BLaER1 treated with 17β-estradiol and CSF1 and Interleukin-3, amounts not matched to agents 10 nM and 100 nM (cell line): ENCODE data around the gene CEP250.
A peak's percentile ranks its signal among the peaks of the same experiment; 100 is the strongest.
"Not testable (repeated sequence)": the region's sequence is repeated elsewhere in the genome, so short reads cannot be mapped to it uniquely, and the experiment has no call there.

Source experiments
- H3K27ac ChIP-seq, 11 experiments: shearing (Covaris generic); formaldehyde crosslinking; 2 replicates each; pipeline ENCODE4 v1.8.1; 2022
- H3K27me3 ChIP-seq, 11 experiments: shearing (Covaris generic); formaldehyde crosslinking; 2 replicates each; pipeline ENCODE4 v1.8.1; 2022
- H3K36me3 ChIP-seq, 11 experiments: shearing (Covaris generic); formaldehyde crosslinking; 2 replicates each; pipeline ENCODE4 v1.8.1; 2022
- H3K4me1 ChIP-seq, 10 experiments: shearing (Covaris generic); formaldehyde crosslinking; 2 replicates each; pipeline ENCODE4 v1.8.1; 2022
- H3K4me2 ChIP-seq, 11 experiments: shearing (Covaris generic); formaldehyde crosslinking; 2 replicates each; pipeline ENCODE4 v1.8.1; 2022
- H3K4me3 ChIP-seq, 10 experiments: shearing (Covaris generic); formaldehyde crosslinking; 2 replicates each; pipeline ENCODE4 v1.8.1; 2022
- H3K9ac ChIP-seq, 11 experiments: shearing (Covaris generic); formaldehyde crosslinking; 2 replicates each; pipeline ENCODE4 v1.8.1; 2022
- H3K9me3 ChIP-seq, 11 experiments: shearing (Covaris generic); formaldehyde crosslinking; replicated peaks in 1 of 11; 2 replicates each; pipeline ENCODE4 v1.8.1; 2022
- H4K20me1 ChIP-seq, 11 experiments: shearing (Covaris generic); formaldehyde crosslinking; 2 replicates each; pipeline ENCODE4 v1.8.1; 2022
- Cebpa-rat ChIP-seq, 11 experiments: shearing (Covaris generic); IDR thresholded peaks; 2 replicates each; pipeline ENCODE4 v1.8.1; 2022

The CEP250 gene

DNA sequence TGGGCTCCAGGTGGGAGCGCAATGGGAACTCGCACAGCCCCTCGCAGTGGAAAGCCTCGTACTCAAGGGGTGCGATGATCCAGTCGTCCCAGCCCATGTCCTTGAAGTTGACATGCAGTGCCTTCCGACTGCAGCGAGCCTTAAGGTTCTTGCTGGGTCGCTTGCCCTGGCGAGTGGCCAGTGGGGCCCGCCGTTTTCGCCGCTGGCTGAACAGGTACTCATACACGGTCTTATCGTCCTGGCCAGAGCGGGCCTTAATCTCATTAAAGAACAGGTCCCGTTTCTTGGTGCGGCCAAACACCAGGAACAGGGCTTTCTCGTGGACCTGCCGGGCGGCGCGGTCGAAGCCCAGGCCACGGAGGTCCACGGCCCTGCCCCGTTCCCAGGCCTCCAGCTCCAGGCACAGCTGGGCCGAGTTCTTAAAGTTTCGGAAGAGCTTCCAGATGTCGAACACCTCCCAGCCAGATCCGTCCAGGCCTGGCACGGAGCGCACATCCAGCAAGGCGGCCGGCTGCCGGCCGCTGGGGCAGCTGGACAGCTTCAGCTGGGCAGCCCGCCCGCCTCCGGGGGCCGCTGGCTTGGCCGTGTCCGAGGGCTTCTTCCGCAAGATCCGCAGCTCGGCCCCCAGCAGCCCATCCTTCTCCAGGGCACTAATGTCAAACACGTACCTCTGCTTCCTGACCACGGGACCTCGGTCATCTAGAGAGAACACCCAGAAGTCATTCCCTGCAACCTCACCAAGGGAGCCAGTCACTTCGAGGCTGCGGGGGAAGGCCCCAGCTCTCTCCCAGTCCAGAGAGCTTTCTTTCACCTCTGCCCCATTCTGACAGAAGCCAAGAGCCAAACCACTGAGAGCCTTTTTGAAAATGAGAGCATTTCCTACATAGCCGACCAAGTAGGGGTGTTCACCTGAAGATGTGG lies 21.1 kb upstream of the CEP250 start:
- no peak for TF ChIP-seq Cebpa-rat (IDR thresholded peaks at IDR 0.05)
- H3K4me1 ChIP-seq = peaks cover under 1 to 13% (median 3%) of the 10 kb centered on the region in 10 experiments; a peak in 19 of 20 replicates
- H3K36me3 ChIP-seq = no peaks in the 10 kb centered on the region
- no peak overlapping the region for H3K4me2 ChIP-seq
- no peaks in the 10 kb centered on the region for H3K9me3 ChIP-seq
- no peak overlapping the region for H3K4me3 ChIP-seq
- H3K9ac ChIP-seq = no peak overlapping the region
- no peaks in the 10 kb centered on the region for H3K27me3 ChIP-seq
- H4K20me1 ChIP-seq = no peaks in the 10 kb centered on the region
- no peak overlapping the region for H3K27ac ChIP-seq

DNA sequence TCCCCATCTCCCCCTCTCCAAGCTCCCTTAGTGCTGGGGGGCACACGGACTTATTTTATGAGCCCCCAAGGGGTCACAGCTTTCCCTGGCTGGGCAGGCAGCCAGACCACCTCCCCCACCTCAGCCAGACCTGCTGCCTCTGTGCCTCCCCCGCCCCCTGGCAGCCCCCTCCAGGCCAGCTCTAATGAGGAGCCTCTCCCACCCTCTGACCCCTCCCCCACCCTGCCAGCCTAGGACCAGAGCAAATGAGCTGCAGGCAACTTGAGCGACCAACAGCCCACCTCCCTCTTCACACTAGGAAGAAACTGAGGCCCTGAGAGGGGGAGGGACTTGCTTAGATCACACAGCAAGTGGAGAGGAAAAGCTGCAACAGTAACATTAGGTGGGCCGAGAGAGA lies 19.2 kb upstream of the CEP250 start:
- Histone ChIP-seq H3K4me3 (no peak overlapping the region), H3K27ac (no peak overlapping the region), H3K9me3 (no peaks in the 10 kb centered on the region), H4K20me1 (no peaks in the 10 kb centered on the region), H3K27me3 (no peaks in the 10 kb centered on the region), H3K4me1 (peaks cover 0 to 9% (median 0%) of the 10 kb centered on the region in 10 experiments; a peak in 2 of 20 replicates), H3K4me2 (no peak overlapping the region), H3K36me3 (no peaks in the 10 kb centered on the region), H3K9ac (no peak overlapping the region)
- TF ChIP-seq Cebpa-rat (IDR thresholded peaks at IDR 0.05) = no peak

DNA sequence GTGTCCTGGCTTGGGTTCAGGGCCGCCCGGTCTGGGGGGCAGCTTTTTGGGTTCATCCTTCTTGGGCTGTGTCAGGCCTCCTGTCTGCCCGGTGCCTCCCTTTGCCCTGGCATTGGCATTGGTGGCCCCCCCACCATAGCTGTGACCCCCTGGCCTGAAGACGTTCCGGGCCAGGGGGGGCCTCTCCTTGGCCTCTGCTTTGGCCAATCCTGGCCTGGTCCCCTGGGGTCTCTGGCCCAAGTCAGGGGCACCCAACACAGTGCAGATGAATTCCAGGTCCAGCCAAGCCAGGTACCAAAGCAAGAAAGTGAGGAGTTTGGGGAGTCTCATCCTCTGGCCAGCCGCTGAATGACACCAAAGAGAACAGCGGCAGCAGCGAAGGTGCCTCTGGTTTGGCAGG lies 17.8 kb upstream of the CEP250 start:
- Histone ChIP-seq H3K4me3 (no peak overlapping the region), H3K9ac (0 out of 22 replicates have a peak overlapping the region, but pooled peaks of 1 of the 11 experiments have one; percentile 41), H3K4me2 (no peak overlapping the region), H3K27me3 (no peaks in the 10 kb centered on the region), H3K27ac (no peak overlapping the region), H3K36me3 (no peaks in the 10 kb centered on the region), H3K4me1 (peaks cover 0 to 2% (median 0%) of the 10 kb centered on the region in 10 experiments; a peak in 2 of 20 replicates), H4K20me1 (no peaks in the 10 kb centered on the region), H3K9me3 (no peaks in the 10 kb centered on the region)
- TF ChIP-seq Cebpa-rat (IDR thresholded peaks at IDR 0.05) = no peak

DNA sequence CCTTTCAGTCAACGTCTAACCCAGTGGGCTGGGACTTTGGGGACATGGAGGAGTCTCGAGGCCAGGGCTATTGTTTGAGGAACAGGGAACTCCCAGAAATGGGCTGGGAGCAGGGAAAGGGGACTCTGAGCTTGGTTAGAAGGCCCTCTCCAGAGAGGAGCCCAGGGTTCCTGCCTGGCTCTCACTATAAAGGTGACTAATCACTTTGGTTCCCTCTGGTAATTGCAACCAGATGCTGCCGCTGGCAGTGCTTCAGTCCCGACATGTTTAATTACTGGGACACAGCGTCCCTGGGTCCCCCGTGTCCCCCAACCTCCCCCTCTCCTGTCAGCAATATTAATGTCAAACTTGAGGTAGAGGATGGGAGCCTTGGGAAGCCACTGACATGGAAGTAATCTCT lies 12.4 kb upstream of the CEP250 start:
- TF ChIP-seq Cebpa-rat (IDR thresholded peaks at IDR 0.05) = no peak
- no peak overlapping the region for H3K9ac ChIP-seq
- no peaks in the 10 kb centered on the region for H3K9me3 ChIP-seq
- H3K27ac ChIP-seq = no peak overlapping the region
- no peaks in the 10 kb centered on the region for H3K36me3 ChIP-seq
- H3K4me1 ChIP-seq = 0 out of 20 replicates have a peak, but pooled peaks cover 0 to 4% (median 0%) of the 10 kb centered on the region in 10 experiments
- H3K4me3 ChIP-seq = no peak overlapping the region
- H4K20me1 ChIP-seq = no peaks in the 10 kb centered on the region
- H3K4me2 ChIP-seq = no peak overlapping the region
- no peaks in the 10 kb centered on the region for H3K27me3 ChIP-seq

DNA sequence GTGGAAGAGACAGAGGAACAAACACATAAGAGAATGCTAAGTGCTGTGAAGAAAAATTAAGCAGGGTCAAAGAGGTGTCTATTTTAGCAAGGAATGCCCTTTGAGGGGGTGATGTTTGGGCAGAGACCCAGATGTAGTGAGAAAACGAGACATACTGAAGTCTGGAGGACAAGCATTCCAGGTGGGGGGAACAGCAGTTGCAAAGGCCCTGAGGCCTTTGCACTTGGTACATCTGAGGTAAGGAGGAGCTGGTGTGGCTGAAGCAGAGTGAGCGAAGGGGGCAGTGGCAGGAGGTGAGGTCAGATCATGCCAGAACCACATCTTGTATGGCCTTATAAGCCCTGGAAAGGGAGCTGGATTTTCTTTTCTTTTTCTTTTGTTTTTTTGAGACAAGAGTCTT lies 11.2 kb upstream of the CEP250 start:
- Histone ChIP-seq H3K9me3 (no peaks in the 10 kb centered on the region), H3K4me3 (no peak overlapping the region), H3K27ac (no peak overlapping the region), H3K4me1 (peaks cover 0 to 7% (median 0%) of the 10 kb centered on the region in 10 experiments; a peak in 1 of 20 replicates), H3K4me2 (no peak overlapping the region), H3K9ac (no peak overlapping the region), H3K27me3 (no peaks in the 10 kb centered on the region), H3K36me3 (no peaks in the 10 kb centered on the region), H4K20me1 (no peaks in the 10 kb centered on the region)
- no peak for TF ChIP-seq Cebpa-rat (IDR thresholded peaks at IDR 0.05)

DNA sequence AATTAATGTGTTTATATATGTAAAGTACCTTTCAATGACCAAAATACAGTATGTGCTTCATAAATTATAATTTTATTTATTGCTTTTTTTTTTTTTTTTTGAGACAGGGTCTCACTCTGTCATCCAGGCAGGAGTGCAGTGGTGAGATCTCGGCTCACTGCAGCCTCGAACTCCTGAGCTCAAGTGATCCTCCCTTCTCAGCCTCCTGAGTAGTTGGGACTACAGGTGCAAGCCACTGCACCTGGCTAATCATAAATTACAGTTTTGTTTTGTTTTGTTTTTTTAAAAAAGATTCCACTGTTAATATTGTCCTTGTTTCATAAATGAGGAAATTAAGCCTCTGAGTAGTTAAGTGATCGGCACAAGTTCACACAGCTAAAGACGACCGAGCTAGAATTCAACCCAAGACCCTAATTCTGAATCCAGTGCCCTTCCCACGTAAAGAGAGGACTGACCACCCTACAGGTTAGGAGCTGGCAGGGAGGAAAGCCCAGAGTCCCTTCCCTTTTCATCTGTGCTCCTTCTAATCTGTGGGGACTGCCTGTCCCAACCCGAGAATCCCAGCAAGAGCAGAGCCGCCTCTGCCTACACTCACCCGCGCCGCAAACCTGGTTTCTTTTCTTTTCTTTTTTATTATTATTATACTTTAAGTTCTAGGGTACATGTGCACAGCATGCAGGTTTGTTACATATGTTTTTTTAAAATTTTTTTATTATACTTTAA lies 8.9 kb upstream of the CEP250 start:
- Histone ChIP-seq H3K9ac (peak overlapping the region in 1 of 11 experiments; percentile 53; a peak in 1 of 22 replicates), H3K4me2 (peak overlapping the region in 7 of 11 experiments; percentile 29 to 77 (median 33); a peak in 10 of 22 replicates), H3K4me1 (peaks cover 0 to 7% (median 0%) of the 10 kb centered on the region in 10 experiments; a peak in 1 of 20 replicates), H3K9me3 (no peaks in the 10 kb centered on the region), H4K20me1 (no peaks in the 10 kb centered on the region), H3K4me3 (peak overlapping the region in 2 of 10 experiments; percentile 28 to 42; a peak in 2 of 20 replicates), H3K27ac (no peak overlapping the region), H3K36me3 (no peaks in the 10 kb centered on the region), H3K27me3 (no peaks in the 10 kb centered on the region)
- TF ChIP-seq Cebpa-rat (IDR thresholded peaks at IDR 0.05) = no peak

DNA sequence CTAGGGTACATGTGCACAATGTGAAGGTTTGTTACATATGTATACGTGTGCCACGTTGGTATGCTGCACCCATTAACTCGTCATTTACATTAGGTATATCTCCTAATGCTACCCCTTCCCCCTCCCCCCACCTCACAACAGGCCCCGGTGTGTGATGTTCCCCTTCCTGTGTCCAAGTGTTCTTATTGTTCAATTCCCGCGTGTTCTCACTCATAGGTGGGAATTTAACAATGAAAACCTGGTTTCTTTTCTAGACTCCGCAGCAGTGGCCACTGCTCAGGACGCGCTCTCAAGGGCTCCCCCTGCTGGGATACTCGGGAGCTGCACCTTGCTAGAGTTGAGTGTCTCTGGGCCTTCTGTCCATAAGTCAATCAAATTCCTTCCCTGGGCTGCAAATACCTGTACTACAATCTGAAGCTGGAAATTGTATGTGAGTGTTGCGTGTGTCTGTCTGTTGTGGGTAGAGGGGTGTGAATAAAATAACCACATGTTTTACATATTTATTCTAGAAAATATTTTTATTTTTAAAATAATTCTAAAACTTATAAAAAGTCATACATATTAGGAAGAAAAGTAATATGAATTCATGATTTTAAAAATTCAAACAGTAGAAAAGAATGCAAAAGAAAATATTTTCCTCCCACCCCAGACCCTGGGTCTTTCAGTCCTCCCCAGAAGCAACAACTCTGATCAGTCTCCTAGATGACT lies 8.2 kb upstream of the CEP250 start:
- Histone ChIP-seq H3K4me3 (peak overlapping the region in 4 of 10 experiments; percentile 26 to 42 (median 28); a peak in 5 of 20 replicates), H3K4me2 (peak overlapping the region in 9 of 11 experiments; percentile 29 to 77 (median 36); a peak in 13 of 22 replicates), H3K9ac (peak overlapping the region in 3 of 11 experiments; percentile 25 to 53 (median 39); a peak in 5 of 22 replicates), H3K4me1 (peaks cover 0 to 7% (median 0%) of the 10 kb centered on the region in 10 experiments; a peak in 1 of 20 replicates), H3K27me3 (no peaks in the 10 kb centered on the region), H3K27ac (no peak overlapping the region), H3K36me3 (no peaks in the 10 kb centered on the region), H4K20me1 (no peaks in the 10 kb centered on the region), H3K9me3 (no peaks in the 10 kb centered on the region)
- no peak for TF ChIP-seq Cebpa-rat (IDR thresholded peaks at IDR 0.05)

DNA sequence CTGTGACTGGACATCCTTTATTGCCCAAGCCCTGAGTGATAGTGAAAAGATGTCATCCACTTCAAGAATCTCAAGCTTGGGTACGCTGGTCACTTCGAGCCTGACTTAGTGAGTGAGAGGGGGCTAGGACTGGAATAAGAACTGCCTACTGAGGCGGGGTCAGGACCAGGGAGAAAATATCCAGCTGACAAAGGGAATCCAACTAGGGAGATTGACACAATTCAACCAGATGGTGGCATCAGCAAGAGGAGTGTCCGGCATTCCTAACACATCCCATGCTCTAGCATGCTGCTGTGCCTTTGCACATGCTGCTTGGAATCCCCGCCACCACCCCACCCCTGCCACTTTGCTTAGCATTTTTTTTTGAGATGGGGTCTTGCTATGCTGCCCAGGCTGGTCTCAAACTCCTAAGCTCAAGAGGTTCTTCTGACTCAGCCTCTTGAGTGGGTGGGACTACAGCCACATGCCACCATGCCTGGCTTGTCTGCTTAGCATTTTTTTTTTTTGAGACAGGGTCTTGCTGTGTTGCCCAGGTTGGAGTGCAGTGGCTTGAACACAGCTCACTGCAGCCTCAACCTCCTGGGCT lies 6.5 kb upstream of the CEP250 start:
- no peaks in the 10 kb centered on the region for H3K36me3 ChIP-seq
- H4K20me1 ChIP-seq = no peaks in the 10 kb centered on the region
- no peaks in the 10 kb centered on the region for H3K9me3 ChIP-seq
- no peak overlapping the region for H3K4me2 ChIP-seq
- no peak overlapping the region for H3K4me3 ChIP-seq
- no peak overlapping the region for H3K9ac ChIP-seq
- no peak for TF ChIP-seq Cebpa-rat (IDR thresholded peaks at IDR 0.05)
- H3K27ac ChIP-seq = no peak overlapping the region
- H3K4me1 ChIP-seq = peaks cover 3 to 14% (median 8%) of the 10 kb centered on the region in 10 experiments; a peak in 17 of 20 replicates
- H3K27me3 ChIP-seq = no peaks in the 10 kb centered on the region

DNA sequence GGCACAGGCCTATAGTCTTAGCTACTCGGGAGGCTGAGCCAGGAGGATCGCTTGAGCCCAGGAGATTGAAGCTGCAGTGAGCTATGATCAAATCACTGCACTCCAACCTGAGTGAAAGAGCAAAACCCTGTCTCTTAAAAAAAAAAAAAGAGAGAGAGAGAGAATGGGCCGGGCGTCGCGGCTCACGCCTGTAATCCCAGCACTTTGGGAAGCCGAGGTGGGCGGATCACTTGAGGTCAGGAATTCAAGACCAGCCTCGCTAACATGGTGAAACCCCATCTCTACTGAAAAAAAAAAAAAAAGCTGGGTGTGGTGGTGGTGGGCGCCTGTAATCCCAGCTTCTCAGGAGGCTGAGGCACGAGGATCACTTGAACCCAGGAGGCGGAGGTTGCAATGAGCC lies 5.5 kb upstream of the CEP250 start:
- not testable (repeated sequence) for H3K9me3 ChIP-seq, H3K27me3 ChIP-seq, H3K4me2 ChIP-seq, H3K4me3 ChIP-seq, H4K20me1 ChIP-seq, H3K36me3 ChIP-seq, H3K9ac ChIP-seq, H3K27ac ChIP-seq
- H3K4me1 ChIP-seq = peaks cover 7 to 18% (median 12%) of the 10 kb centered on the region in 10 experiments; a peak in 17 of 20 replicates
